Mesendoderm (in vitro differentiated cells): ENCODE results near the gene CCKAR.

Experiments used
- DNase-seq: peaks from one replicate; pipeline ENCODE4 v3.0.0; 2013
- H2AK5ac ChIP-seq: 2 replicates; pipeline ENCODE4 v1.6.1; 2013; ENCODE audit warnings: low read length, inconsistent platforms
- H2BK120ac ChIP-seq: 2 replicates; pipeline ENCODE4 v1.6.1; 2013; ENCODE audit warnings: low read depth, mild to moderate bottlenecking, low read length, moderate library complexity, mixed read lengths
- H2BK15ac ChIP-seq: replicated peaks from 2 replicates; pipeline ENCODE4 v1.6.1; 2013; ENCODE audit warnings: low read depth, mild to moderate bottlenecking, moderate library complexity
- H2BK5ac ChIP-seq: 2 replicates; pipeline ENCODE4 v1.6.1; 2013; ENCODE audit warnings: low read length, inconsistent platforms
- H3K18ac ChIP-seq: 2 replicates; pipeline ENCODE4 v1.6.1; 2013; ENCODE audit warnings: mild to moderate bottlenecking, low read length, mixed read lengths
- H3K23ac ChIP-seq: one replicate; pipeline ENCODE4 v1.6.1; 2013; ENCODE audit warnings: low read length
- H3K27ac ChIP-seq: 2 replicates; pipeline ENCODE4 v1.5.1; 2013; ENCODE audit warnings: low read depth, mild to moderate bottlenecking, inconsistent platforms, low read length, moderate library complexity
- H3K27me3 ChIP-seq: 2 replicates; pipeline ENCODE4 v1.6.1; 2013; ENCODE audit warnings: low read length, control low read depth, mild to moderate bottlenecking, inconsistent platforms; ENCODE audit not compliant: insufficient read depth, poor library complexity
- H3K36me3 ChIP-seq: 2 replicates; pipeline ENCODE4 v1.6.1; 2013; ENCODE audit warnings: low read length, inconsistent platforms; ENCODE audit not compliant: control insufficient read depth, insufficient read depth
- H3K4ac ChIP-seq: one replicate; pipeline ENCODE4 v1.6.1; 2013; ENCODE audit warnings: low read depth, mild to moderate bottlenecking, low read length, moderate library complexity
- H3K4me1 ChIP-seq: 2 replicates; pipeline ENCODE4 v1.6.1; 2013; ENCODE audit warnings: low read depth, low read length, inconsistent platforms; ENCODE audit not compliant: control insufficient read depth
- H3K4me2 ChIP-seq: 2 replicates; pipeline ENCODE4 v1.6.1; 2013; ENCODE audit warnings: low read length
- H3K4me3 ChIP-seq: 2 replicates; pipeline ENCODE4 v1.5.1; 2013; ENCODE audit warnings: mild to moderate bottlenecking, low read length
- H3K56ac ChIP-seq: one replicate; pipeline ENCODE4 v1.6.1; 2013; ENCODE audit warnings: low read length
- H3K79me1 ChIP-seq: 2 replicates; pipeline ENCODE4 v1.6.1; 2013; ENCODE audit warnings: low read length, inconsistent platforms
- H3K79me2 ChIP-seq: 2 replicates; pipeline ENCODE4 v1.6.1; 2013; ENCODE audit warnings: mild to moderate bottlenecking, low read length; ENCODE audit not compliant: control insufficient read depth, insufficient read depth
- H3K9ac ChIP-seq: 2 replicates; pipeline ENCODE4 v1.6.1; 2013; ENCODE audit warnings: low read length, inconsistent platforms
- H4K5ac ChIP-seq: one replicate; pipeline ENCODE4 v1.6.1; 2013; ENCODE audit warnings: low read length
- H4K8ac ChIP-seq: one replicate; pipeline ENCODE4 v1.6.1; 2013; ENCODE audit warnings: low read depth, mild to moderate bottlenecking, control low read depth, low read length, moderate library complexity
- WGBS: extraction: QIAGEN DNeasy Blood & Tissue Kit; methylation state at CpG from one replicate; pipeline ENCODE4 v1.1.7; 2013; ENCODE audit warnings: low lambda C conversion rate, missing lambda C conversion rate; ENCODE audit not compliant: insufficient coverage; ENCODE audit errors: extremely low coverage; 5-methylcytosine and 5-hydroxymethylcytosine counted together

CCKAR gene

DNA sequence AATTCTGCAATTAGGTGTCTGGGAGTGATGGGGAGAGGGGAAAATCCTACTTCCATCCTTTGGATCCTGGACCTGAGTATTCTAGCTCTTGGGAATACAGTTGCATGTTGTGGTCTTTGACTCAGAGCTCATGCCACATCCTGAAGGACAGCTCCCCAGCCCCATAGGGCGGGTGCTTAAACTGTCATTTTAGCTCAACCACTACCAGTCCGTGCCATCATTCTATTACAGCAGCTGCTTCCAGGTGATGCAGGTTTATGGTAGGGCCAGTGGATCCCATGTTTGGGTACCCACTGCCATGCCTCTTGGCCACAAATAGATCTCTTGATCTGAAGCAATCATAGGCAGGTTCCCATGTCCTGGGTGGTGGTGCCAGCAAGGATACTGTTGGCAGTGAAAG, 34.7 kb downstream of the CCKAR start:
- no CpG with 5 or more reads among the region's 2 CpGs for WGBS
- no peak overlapping the region for H3K23ac ChIP-seq
- H3K79me2 ChIP-seq: no peaks in the 10 kb centered on the region
- no peak overlapping the region for H2BK120ac ChIP-seq
- H3K4me3 ChIP-seq: no peak overlapping the region
- H3K9ac ChIP-seq: no peak overlapping the region
- H2BK5ac ChIP-seq: no peak overlapping the region
- no peak overlapping the region for H4K8ac ChIP-seq
- H3K4ac ChIP-seq: no peak overlapping the region
- H3K36me3 ChIP-seq: no peaks in the 10 kb centered on the region
- no peak overlapping the region for H3K27ac ChIP-seq
- DNase-seq: no peak
- no peak overlapping the region for H3K56ac ChIP-seq
- peaks cover 3% of the 10 kb centered on the region for H3K4me1 ChIP-seq
- no peak overlapping the region for H2BK15ac ChIP-seq
- H3K79me1 ChIP-seq: no peaks in the 10 kb centered on the region
- no peak overlapping the region for H3K4me2 ChIP-seq
- H3K18ac ChIP-seq: no peak overlapping the region
- H3K27me3 ChIP-seq: no peaks in the 10 kb centered on the region
- H2AK5ac ChIP-seq: no peak overlapping the region
- no peak overlapping the region for H4K5ac ChIP-seq

DNA sequence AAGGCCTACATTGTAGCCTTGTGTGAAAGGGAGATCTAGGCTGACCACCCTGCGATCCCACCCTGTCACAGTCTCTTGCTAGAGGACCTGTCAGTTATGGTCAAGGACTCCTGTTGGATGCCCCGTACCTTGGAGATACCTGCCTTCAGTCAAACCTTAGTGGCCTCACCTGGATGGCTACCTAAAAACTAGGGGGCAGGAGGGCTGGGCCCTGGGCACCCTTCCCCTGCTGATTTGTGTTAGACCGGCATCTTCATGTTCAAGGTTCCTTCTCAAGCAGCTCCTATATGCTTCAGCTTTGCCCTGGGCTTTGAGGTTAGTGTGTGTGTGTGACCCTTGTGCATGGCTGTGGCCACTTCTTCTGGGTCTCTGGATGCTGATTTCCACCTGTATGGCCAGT, 35.3 kb downstream of the CCKAR start:
- no peaks in the 10 kb centered on the region for H3K36me3 ChIP-seq
- H3K27ac ChIP-seq: no peak overlapping the region
- no peaks in the 10 kb centered on the region for H3K79me1 ChIP-seq
- no CpG with 5 or more reads among the region's 3 CpGs for WGBS
- no peaks in the 10 kb centered on the region for H3K27me3 ChIP-seq
- H3K4me2 ChIP-seq: no peak overlapping the region
- no peak for DNase-seq
- no peak overlapping the region for H2BK15ac ChIP-seq
- no peak overlapping the region for H4K5ac ChIP-seq
- H3K4me1 ChIP-seq: peaks cover 3% of the 10 kb centered on the region
- no peak overlapping the region for H2BK120ac ChIP-seq
- H3K23ac ChIP-seq: no peak overlapping the region
- no peaks in the 10 kb centered on the region for H3K79me2 ChIP-seq
- no peak overlapping the region for H3K9ac ChIP-seq
- H4K8ac ChIP-seq: no peak overlapping the region
- no peak overlapping the region for H3K18ac ChIP-seq
- H3K56ac ChIP-seq: no peak overlapping the region
- H3K4ac ChIP-seq: no peak overlapping the region
- H2AK5ac ChIP-seq: no peak overlapping the region
- no peak overlapping the region for H2BK5ac ChIP-seq
- no peak overlapping the region for H3K4me3 ChIP-seq

DNA sequence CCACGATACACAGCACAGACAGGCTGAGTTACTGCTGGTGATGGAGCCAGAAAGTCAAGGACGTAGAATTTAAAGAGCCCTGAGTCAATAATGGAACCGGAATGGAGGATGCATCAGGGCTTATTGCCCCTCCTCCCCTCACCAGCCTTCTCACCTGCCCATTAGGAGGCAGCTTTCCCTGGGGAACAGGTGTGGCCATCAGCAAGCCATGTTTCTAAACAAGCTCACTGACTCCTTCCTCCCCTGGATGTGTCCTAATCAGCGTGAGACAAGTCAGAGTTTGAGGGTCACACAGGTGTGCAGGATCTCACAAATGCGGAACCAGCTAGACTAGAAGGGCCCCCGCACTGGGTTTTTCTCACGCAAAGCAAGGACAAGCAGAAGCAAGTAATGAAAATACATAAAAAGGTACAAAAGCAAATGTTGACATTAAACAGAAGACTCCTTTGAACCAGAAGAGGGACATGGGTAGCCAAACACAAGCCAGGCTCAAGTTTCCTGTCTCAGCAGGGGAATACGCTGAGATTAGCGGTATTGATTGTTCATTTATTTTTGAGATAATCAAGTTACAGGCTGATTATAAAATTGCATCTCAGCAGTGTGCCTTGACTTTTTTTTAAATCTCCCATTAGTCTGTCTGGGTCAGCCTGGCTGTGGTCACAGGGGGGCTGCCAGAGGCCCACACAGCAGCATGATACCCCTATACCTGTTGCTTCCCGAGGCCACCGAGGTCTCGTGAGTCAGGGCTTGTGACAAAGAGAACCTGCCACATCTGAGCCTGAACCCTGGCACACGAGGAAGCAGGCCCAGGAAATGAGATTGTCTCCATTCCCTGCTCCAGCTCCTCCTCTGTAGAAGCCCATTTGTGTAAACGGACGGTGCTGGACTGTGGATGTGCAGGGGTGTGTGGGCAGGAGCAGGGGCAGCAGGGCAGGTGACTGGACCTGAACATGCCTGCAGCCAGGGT, 37.4 kb downstream of the CCKAR start:
- Histone ChIP-seq H3K4me3 (no peak overlapping the region), H4K8ac (no peak overlapping the region), H3K79me2 (no peaks in the 10 kb centered on the region), H3K23ac (no peak overlapping the region), H2BK5ac (no peak overlapping the region), H3K27ac (no peak overlapping the region), H2BK120ac (no peak overlapping the region), H2BK15ac (no peak overlapping the region), H3K9ac (no peak overlapping the region), H4K5ac (no peak overlapping the region), H3K4me1 (peaks cover 3% of the 10 kb centered on the region), H3K4me2 (no peak overlapping the region), H2AK5ac (no peak overlapping the region), H3K56ac (peak overlapping the region; percentile 39), H3K27me3 (no peaks in the 10 kb centered on the region), H3K18ac (no peak overlapping the region), H3K4ac (no peak overlapping the region), H3K36me3 (no peaks in the 10 kb centered on the region), H3K79me1 (no peaks in the 10 kb centered on the region)
- peak; percentile 17 for DNase-seq
- no CpG with 5 or more reads among the region's 15 CpGs for WGBS

DNA sequence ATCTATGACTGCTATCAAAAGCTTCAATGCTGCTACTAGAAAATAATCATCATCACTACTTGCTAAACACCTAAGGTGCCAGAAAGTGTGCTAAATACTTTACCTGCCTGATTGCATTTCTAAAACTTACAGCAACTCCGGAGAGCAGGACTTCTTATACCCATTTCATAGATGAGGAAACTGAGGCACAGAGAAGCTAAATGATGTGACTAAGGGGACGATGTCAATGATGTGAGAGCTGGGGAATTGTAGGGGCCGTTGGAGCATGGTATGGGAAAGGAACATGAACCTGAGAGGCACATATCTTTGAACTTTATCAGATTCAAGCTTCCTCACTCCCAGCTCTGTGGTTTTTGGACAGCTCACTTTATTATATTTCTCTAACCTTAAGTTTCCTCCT, 38.7 kb downstream of the CCKAR start:
- Histone ChIP-seq H2BK5ac (no peak overlapping the region), H3K4ac (no peak overlapping the region), H4K5ac (no peak overlapping the region), H3K18ac (no peak overlapping the region), H4K8ac (no peak overlapping the region), H3K4me3 (no peak overlapping the region), H2BK120ac (no peak overlapping the region), H3K79me1 (no peaks in the 10 kb centered on the region), H3K79me2 (no peaks in the 10 kb centered on the region), H3K4me1 (peaks cover 3% of the 10 kb centered on the region), H2AK5ac (no peak overlapping the region), H3K9ac (no peak overlapping the region), H3K4me2 (no peak overlapping the region), H3K36me3 (no peaks in the 10 kb centered on the region), H2BK15ac (no peak overlapping the region), H3K27me3 (no peaks in the 10 kb centered on the region), H3K56ac (no peak overlapping the region), H3K23ac (no peak overlapping the region), H3K27ac (no peak overlapping the region)
- no CpG with 5 or more reads among the region's 3 CpGs for WGBS
- DNase-seq: no peak

DNA sequence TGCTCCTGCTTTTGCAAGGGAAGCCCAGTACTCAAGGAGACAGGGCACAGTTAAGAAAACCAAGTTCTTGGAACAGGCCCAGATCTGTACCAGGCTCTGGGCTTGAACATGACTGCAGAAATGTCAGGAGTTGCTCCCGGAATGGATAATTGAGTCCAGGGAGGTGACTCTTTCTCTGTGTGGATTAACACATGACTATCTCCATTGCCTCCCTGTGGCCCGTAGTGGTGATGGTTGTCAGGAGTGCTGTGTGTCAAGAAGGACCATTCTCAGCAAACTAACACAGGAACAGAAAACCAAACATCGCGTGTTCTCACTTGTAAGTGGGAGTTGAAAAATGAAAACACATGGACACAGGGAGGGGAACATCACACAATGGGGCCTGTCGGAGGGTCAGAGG, 39.9 kb downstream of the CCKAR start:
- no peak overlapping the region for H3K4me2 ChIP-seq

More for the DNA sequence above, 39.9 kb downstream of the CCKAR start:
- no peak overlapping the region for H2AK5ac ChIP-seq
- no CpG with 5 or more reads among the region's 5 CpGs for WGBS
- H3K4me3 ChIP-seq: no peak overlapping the region
- no peak overlapping the region for H3K23ac ChIP-seq
- H2BK15ac ChIP-seq: no peak overlapping the region
- H3K56ac ChIP-seq: no peak overlapping the region
- no peaks in the 10 kb centered on the region for H3K27me3 ChIP-seq
- no peak overlapping the region for H3K27ac ChIP-seq
- no peak overlapping the region for H4K8ac ChIP-seq
- no peaks in the 10 kb centered on the region for H3K79me2 ChIP-seq
- peaks cover 3% of the 10 kb centered on the region for H3K4me1 ChIP-seq
- H3K9ac ChIP-seq: no peak overlapping the region
- H3K79me1 ChIP-seq: no peaks in the 10 kb centered on the region
- H3K4ac ChIP-seq: no peak overlapping the region
- no peaks in the 10 kb centered on the region for H3K36me3 ChIP-seq
- no peak overlapping the region for H3K18ac ChIP-seq
- no peak overlapping the region for H2BK5ac ChIP-seq
- no peak overlapping the region for H4K5ac ChIP-seq
- no peak for DNase-seq
- no peak overlapping the region for H2BK120ac ChIP-seq
